GM21526 (cell line): ENCODE measurements around the gene TMEM167B.
"Not testable (repeated sequence)": the region's sequence is repeated elsewhere in the genome, so short reads cannot be mapped to it uniquely, and the experiment has no call there.

ENCODE experiments used
- ATAC-seq: cut with Tn5 transposase; IDR thresholded peaks from one replicate; pipeline ENCODE4 v1.9.1; 2021; ENCODE audit warnings: moderate library complexity; ENCODE audit not compliant: unreplicated experiment, low FRiP score

TMEM167B gene

DNA sequence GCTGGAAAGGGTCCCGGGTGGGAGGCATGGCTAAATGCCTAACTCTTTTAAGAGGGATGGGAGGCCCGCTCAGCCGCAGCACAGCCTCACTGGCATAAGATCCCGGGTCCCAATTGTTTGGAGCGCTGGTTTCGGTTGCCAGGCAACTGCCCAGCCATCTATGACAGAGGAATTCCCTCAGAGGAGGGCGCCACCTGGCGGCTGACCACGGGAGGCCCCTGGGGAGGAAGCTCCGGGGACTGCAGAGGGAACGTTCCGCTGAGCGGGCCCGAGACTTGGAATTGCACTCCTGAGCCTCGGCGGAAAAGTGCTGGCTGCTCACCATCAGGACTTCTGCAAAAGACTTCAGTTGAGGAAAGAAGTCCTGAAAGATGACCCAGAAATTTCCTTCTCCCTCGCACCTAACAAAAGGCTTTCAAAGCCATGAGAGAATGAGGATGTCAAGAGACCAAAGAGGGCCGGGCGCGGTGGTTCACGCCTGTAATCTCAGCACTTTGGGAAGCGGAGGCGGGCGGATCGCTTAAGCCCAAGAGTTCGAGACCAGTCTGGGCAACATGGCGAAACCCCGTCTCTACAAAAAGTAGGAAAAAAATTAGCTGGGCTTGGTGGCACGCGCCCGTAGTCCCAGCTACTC is 22.2 kb downstream of the TMEM167B start:
- ATAC-seq: peak; percentile 60

GRCh38 chr1:109113590-109114341 is 23.2 kb downstream of the TMEM167B start, which contains the start of gene ELAPOR1:
Gene ELAPOR1 (plus strand): TSS chr1:109114115. CDS start chr1:109114184, 69 bp downstream.
- no peak for ATAC-seq

DNA sequence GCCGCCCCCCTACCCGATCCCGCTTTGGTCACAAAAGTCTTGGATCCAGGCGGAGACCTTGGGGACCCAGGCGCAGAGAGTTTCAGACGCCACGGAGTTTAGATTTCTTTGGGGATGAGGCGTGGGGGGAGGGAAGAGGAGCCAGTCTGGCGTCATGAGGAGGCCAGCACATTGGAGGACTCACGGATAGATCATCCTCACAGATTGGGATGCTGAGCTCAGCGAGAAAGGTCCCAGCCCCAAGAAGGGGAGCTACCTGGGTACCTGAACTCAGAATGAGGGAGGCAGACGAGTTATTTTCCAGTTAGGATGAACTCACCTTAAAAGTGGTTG is 23.7 kb downstream of the TMEM167B start:
- no peak for ATAC-seq

DNA sequence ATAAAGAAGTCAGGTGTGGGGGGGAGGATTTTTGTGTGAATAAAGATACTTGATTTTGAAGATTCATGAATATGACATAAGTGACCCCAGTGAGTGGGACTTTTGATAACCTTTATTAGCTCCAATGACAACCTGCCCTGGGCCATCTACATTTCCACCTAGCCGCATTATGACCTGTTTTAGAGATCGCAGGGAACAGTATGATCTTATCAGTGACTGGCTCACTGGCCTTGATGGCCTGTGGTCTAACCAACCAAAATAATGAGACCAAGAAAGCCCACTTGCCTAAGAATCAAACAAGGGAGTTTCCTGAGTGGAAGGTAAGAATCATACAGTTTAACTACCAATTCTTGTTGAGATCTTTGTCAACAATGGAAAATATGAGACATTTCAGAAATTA is 25.1 kb downstream of the TMEM167B start:
- ATAC-seq: no peak

- ATAC-seq: no peak
Measured at GRCh38 chr1:109116286-109116685, 25.7 kb downstream of the TMEM167B start.

DNA sequence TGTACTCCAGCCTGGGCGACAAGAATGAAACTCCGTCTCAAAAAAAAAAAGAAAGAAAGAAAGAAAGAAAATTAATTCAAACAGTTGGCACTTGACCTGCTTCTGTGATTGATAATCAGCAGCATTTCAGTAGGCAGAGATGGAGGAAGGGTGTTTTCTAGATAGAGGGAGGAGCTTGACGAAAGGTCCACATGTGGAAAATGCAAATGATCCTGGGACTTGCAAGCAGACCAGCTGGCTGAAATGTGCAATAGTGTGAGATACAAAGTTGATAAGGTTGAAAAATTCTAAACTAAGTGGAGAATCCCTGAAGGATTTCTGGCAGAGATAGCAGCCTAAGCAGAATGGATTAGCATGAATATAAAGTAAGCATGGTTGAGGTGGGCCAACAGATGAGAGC is 27.5 kb downstream of the TMEM167B start:
- ATAC-seq: no peak

DNA sequence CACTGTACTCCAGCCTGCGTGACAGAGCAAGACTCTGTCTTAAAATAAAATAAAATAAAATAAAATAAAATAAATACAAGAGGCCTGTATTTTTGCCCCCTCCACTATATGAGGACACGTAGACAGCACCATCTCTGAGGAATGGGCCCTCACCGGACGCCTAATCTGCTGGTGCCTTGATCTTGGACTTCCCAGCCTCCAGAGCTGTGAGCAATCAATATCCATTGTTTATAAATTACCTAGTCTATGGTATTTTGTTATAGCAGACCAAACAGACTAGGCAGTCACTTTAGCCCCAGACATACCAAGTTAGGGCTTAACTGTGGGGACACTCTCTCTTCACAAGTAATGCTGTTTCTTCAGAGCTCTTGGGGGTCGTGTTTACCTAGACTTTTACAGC is 29.8 kb downstream of the TMEM167B start:
- no peak for ATAC-seq

DNA sequence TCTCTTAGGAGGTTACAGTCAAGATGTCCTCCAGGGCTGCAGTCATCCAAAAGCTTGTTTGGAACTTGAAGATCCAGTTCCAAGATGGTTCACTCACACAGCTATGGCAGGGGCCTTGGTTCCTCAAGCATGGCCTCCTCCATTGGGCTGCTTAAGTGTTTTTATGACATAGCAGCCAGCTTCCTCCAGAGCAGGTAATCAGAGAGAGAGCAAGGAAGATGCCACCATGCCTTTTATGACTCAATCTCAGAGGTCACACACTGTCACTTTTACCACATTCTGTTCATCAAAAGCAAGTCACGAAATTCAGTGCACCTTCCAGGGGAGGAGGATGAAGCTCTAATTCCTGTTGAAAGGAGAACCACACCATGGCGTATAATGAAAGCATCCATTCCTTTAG is 40.5 kb downstream of the TMEM167B start:
- ATAC-seq: no peak

DNA sequence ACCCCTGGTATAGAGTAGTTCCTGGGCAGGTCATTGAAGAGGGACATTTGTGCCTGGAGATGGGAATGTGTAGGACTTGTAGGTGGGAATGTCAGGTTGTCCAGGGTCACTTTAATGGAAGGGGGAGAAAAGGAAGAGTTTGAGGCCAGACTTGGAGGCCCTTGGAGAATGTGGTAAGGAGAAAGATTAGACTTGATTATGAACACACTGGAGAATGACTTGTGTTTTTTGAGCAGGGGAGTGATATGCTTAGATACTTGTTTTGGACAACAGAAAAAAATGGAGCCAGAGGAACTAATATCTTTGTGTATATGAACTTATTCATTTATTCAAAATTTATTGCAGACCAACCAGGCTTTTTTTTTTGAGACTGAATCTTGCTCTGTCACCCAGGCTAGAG is 41.2 kb downstream of the TMEM167B start:
- no peak for ATAC-seq

DNA sequence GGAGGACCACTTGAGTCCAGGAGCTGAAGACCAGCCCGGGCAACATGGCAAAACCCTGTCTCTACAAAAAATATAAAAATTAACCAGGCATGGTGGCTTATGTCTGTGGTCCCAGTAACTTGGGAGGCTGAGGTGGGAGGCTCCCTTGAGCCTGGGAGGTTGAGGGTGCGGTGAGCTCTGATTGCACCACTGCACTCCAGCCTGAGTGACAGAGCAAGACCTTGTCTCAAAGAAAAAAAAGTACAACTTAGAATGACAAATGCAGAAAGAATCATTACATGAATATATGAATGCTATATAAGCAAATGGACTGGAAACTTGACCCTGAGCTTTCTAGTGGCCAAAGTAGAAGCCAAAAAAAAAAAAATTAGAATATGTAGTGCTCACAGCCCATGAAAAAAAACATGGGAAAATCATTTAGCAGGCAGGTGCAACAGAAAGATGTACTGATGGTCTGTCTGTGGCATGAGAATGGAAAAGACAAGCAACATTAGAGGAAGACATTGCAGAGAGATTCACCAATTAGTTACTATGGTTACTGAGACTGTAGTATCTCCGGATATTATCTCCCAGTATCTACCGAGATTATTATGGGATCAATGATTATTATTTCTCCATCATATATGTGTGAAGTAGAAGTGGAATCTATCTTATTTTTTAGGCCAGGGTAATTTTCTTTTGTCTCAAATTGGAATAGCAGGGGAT is 42.6 kb downstream of the TMEM167B start:
- no peak for ATAC-seq

GRCh38 chr1:109133815-109134214 is 43.3 kb downstream of the TMEM167B start:
- ATAC-seq: no peak

GRCh38 chr1:109134423-109134822 is 43.9 kb downstream of the TMEM167B start:
- no peak for ATAC-seq

GRCh38 chr1:109135940-109136339 is 45.4 kb downstream of the TMEM167B start:
- ATAC-seq: no peak

DNA sequence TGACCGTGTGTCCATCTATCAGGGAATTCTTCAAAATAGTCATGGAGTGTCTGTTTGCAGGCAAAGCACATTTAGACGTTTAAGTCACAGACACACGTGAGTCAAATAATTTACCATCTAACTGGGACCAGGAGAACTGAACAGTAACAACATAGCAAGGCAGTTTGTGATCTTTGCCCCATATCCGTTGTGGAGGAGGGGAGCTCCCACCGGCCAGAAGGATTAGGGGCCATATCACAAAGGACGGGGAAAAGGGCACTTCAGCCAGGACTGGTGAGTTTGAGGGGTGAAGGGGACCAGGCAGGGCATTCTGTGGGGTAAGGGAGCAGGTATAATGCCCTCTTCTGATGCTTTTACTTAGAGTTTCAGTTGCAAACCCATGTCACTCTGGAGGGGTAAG is 46.2 kb downstream of the TMEM167B start:
- ATAC-seq: no peak

DNA sequence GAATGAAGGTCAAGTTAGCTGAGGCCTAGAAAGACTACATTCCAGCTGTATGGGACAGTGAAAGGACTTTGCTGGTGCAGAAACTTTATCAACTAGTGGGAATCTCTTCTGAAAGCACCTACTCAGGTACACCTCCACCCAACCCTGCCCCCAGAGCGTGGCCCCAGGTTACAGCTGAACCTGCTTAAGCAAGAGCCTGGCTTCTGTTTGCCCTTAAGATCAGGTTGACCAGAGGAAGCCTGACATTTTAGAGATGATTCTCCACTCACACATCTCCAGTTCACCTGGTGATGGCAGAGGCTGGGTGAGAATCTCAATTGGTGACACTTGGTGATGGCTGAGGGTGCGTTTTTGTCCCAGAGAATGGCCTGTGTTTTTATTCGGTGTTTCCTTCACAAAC is 47.4 kb downstream of the TMEM167B start:
- ATAC-seq: no peak

GRCh38 chr1:109138358-109138757 is 47.8 kb downstream of the TMEM167B start:
- no peak for ATAC-seq

DNA sequence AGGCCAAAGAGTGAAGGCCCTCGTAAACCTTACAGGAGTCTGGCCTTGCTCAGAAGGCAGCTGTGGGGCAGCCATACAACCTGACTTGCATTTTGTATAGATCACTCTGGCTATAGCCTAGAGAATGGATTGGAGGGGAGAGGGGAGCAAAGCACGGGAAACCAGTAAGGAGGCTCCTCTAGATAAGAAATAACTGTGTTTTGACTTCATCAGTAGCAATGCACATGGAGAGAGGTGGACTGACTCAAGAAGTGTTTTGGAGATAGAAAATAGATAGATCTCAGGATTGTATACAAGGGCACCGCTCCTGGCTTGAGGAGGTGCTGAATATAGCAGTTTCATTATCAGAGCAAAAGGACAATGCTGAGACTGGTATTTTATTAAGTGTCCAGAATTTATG is 49.8 kb downstream of the TMEM167B start:
- no peak for ATAC-seq

DNA sequence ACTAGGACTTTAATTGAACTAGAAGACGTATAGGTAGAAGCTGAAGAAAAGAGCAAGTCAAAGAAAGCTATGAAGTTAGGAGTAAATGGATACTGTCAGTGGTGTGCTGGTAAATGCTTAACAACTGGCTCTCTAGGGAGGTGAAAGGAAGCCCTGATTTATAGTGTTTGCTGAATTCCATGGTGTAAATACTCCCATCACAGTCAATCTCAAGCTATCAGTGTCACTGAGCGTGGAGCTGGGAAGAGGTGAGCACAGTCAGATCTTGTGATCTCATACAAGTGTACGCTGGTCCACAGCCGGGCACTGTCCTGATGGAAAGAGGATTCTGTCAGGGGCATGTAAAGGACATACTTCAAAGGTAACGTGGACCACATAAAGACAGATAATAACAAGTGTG is 51.7 kb downstream of the TMEM167B start:
- no peak for ATAC-seq

GRCh38 chr1:109142725-109143124 is 52.2 kb downstream of the TMEM167B start:
- ATAC-seq: not testable (repeated sequence)
